K562 (cell line): ENCODE data around the gene ATG7. TPM values are rescaled to one million over a fixed set of nuclear protein-coding genes. Genes with fewer than 3 reads are reported as not detected.

Experiments
- TEAD2 ChIP-seq: fragments of 450-650 bp; IDR thresholded peaks from 2 replicates; pipeline ENCODE4 v1.6.1; 2016; ENCODE audit warnings: missing genetic modification characterization, control low read depth, missing compliant biosample characterization
- ZHX1 ChIP-seq: fragments of 150-350 bp; conservative IDR thresholded peaks from 2 replicates; pipeline ENCODE4 v1.6.1; 2014; ENCODE audit warnings: low read length
- ZNF639 ChIP-seq, 2 experiments: fragments of 200-800 bp in 1 of 2; sonication (Bioruptor generic) in 1 of 2; sonication (generic) in 1 of 2; formaldehyde crosslinking in 1 of 2; IDR thresholded peaks in 1 of 2; conservative IDR thresholded peaks in 1 of 2; 2 replicates each; pipeline versions ENCODE4 v1.5.0 to v1.6.1; 2016 to 2020; ENCODE audit warnings: missing compliant biosample characterization in 1 of 2, missing genetic modification characterization in 1 of 2, missing genetic modification reagents in 1 of 2
- polyA plus RNA-seq, 8 experiments: library from polyadenylated mRNA; depleted of rRNA in 4 of 8; stranded (reverse) in 5 of 8; unstranded in 3 of 8; fragments of >200 nt; fragmentation: Nextera tagmentation in 2 of 8; fragmentation: Illumina TruSeq in 1 of 8; extraction: Ambion mirVana in 2 of 8; extraction: Trizol in 1 of 8; gene quantifications; 2 replicates each; pipeline versions ENCODE4 v1.2.1 to v1.2.3, GENCODE V29; 2011 to 2014; ENCODE audit warnings: inconsistent platforms in 1 of 8, missing spikeins in 1 of 8
- total RNA-seq, 7 experiments: library from RNA; depleted of rRNA in 6 of 7; stranded (reverse); fragments of >200 nt in 6 of 7; fragmentation: Illumina TruSeq in 2 of 7; extraction: Trizol in 2 of 7; gene quantifications; 2 replicates each; pipeline versions ENCODE4 v1.2.1 to v1.2.3, GENCODE V29; 2011 to 2021; ENCODE audit warnings: low replicate concordance in 1 of 7

Gene ATG7
- total and polyA plus RNA-seq, 9 of the 15 experiments (the other 6 are each of a cell fraction or from before 2014, with no cell fraction given): 18.3 to 45.3 (median 33.6) TPM

GRCh38 chr3:11508346-11509172 lies 236.4 kb downstream of the ATG7 start (continued):
- TF ChIP-seq ZNF639 (CRISPR knock-in tag; conservative IDR thresholded peaks at IDR 0.05 in 1 of 2, IDR thresholded peaks at IDR 0.05 in 1 of 2): 0 out of 4 replicates have a peak, but pooled peaks of 1 of the 2 experiments have one; percentile 41
- no peak for TF ChIP-seq ZHX1
- no peak for TF ChIP-seq TEAD2 (tag)
